Ishikawa (cell line): ENCODE results near the gene MAP6.

ENCODE experiments used
- CEBPB ChIP-seq: IDR thresholded peaks from 2 replicates; pipeline ENCODE4 v1.6.1; 2012
- CREB1 ChIP-seq: IDR thresholded peaks from 2 replicates; pipeline ENCODE4 v1.6.1; 2012; ENCODE audit warnings: low read depth
- EP300 ChIP-seq: IDR thresholded peaks from 2 replicates; pipeline ENCODE4 v1.6.1; 2012; ENCODE audit warnings: borderline replicate concordance
- FOXM1 ChIP-seq: IDR thresholded peaks from 2 replicates; pipeline ENCODE4 v1.6.1; 2012; ENCODE audit warnings: low read depth, borderline replicate concordance
- NFIC ChIP-seq: IDR thresholded peaks from 2 replicates; pipeline ENCODE4 v1.6.1; 2012
- RAD21 ChIP-seq: IDR thresholded peaks from 2 replicates; pipeline ENCODE4 v1.6.1; 2012; ENCODE audit warnings: low read depth
- TAF1 ChIP-seq: IDR thresholded peaks from 2 replicates; pipeline ENCODE4 v1.6.1; 2012; ENCODE audit warnings: low read depth, mild to moderate bottlenecking
- TCF12 ChIP-seq: IDR thresholded peaks from 2 replicates; pipeline ENCODE4 v1.6.1; 2012; ENCODE audit warnings: low read depth
- TEAD4 ChIP-seq: IDR thresholded peaks from 2 replicates; pipeline ENCODE4 v1.6.1; 2012
- YY1 ChIP-seq: IDR thresholded peaks from 2 replicates; pipeline ENCODE4 v1.6.1; 2012; ENCODE audit warnings: low read depth
- ZBTB7A ChIP-seq: IDR thresholded peaks from 2 replicates; pipeline ENCODE4 v1.6.1; 2012; ENCODE audit warnings: low read depth
- TF ChIP-seq, protein P1 (sequence below): IDR thresholded peaks from 2 replicates; pipeline ENCODE4 v1.6.1; 2012; ENCODE audit warnings: low read depth, mild to moderate bottlenecking
- TF ChIP-seq, protein P2 (sequence below): IDR thresholded peaks from 2 replicates; pipeline ENCODE4 v1.6.1; 2012
- TF ChIP-seq, protein P3 (sequence below): IDR thresholded peaks from 2 replicates; pipeline ENCODE4 v1.6.1; 2012

DNA sequence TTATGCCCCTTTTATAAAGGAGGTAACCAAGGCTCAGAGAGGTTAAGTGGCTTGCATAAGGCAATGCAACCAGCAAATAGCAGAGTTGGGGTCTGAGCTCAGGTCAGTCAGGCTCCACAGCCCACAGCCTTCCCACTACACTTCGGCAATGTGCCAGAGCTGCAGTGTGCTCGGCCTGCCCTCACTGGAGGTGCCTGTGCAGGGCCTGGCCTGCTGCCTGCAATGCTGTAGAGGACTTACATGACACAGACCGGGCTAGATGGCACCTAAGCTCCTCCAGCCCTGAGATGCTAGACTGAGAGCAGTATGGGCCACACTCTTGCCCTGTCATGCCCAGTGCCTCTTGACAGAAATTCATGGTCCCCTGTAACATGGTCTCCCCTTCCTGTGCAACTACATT is 57.0 kb downstream of the MAP6 start:
- TF ChIP-seq TAF1 (no peak), TEAD4 (no peak), NFIC (no peak), RAD21 (no peak), CREB1 (no peak), CEBPB (no peak), YY1 (no peak), TCF12 (no peak), FOXM1 (no peak), EP300 (no peak), ZBTB7A (no peak)
- TF ChIP-seq, protein P1, sequence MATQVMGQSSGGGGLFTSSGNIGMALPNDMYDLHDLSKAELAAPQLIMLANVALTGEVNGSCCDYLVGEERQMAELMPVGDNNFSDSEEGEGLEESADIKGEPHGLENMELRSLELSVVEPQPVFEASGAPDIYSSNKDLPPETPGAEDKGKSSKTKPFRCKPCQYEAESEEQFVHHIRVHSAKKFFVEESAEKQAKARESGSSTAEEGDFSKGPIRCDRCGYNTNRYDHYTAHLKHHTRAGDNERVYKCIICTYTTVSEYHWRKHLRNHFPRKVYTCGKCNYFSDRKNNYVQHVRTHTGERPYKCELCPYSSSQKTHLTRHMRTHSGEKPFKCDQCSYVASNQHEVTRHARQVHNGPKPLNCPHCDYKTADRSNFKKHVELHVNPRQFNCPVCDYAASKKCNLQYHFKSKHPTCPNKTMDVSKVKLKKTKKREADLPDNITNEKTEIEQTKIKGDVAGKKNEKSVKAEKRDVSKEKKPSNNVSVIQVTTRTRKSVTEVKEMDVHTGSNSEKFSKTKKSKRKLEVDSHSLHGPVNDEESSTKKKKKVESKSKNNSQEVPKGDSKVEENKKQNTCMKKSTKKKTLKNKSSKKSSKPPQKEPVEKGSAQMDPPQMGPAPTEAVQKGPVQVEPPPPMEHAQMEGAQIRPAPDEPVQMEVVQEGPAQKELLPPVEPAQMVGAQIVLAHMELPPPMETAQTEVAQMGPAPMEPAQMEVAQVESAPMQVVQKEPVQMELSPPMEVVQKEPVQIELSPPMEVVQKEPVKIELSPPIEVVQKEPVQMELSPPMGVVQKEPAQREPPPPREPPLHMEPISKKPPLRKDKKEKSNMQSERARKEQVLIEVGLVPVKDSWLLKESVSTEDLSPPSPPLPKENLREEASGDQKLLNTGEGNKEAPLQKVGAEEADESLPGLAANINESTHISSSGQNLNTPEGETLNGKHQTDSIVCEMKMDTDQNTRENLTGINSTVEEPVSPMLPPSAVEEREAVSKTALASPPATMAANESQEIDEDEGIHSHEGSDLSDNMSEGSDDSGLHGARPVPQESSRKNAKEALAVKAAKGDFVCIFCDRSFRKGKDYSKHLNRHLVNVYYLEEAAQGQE = no peak
- TF ChIP-seq, protein P2, sequence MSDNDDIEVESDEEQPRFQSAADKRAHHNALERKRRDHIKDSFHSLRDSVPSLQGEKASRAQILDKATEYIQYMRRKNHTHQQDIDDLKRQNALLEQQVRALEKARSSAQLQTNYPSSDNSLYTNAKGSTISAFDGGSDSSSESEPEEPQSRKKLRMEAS = no peak
- TF ChIP-seq, protein P3, sequence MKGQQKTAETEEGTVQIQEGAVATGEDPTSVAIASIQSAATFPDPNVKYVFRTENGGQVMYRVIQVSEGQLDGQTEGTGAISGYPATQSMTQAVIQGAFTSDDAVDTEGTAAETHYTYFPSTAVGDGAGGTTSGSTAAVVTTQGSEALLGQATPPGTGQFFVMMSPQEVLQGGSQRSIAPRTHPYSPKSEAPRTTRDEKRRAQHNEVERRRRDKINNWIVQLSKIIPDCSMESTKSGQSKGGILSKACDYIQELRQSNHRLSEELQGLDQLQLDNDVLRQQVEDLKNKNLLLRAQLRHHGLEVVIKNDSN = no peak
